ENCODE data around the gene CSNK1G1. TPM values are rescaled to one million over a fixed set of nuclear protein-coding genes. Genes with fewer than 3 reads are reported as not detected.

Gene CSNK1G1
- total and polyA plus RNA-seq, 2 of the 8 experiments (the other 6 are each of a cell fraction or from before 2014, with no cell fraction given) = 6.0 to 12.9 TPM

- no peak for DNase-seq (ENCODE audit: low read depth in 1 of 2, low spot score in 2 of 2)
- CTCF ChIA-PET (ENCODE audit: partially characterized antibody) = interaction anchor here (1.3 to 4.1 kb wide), 5 partner anchors 9 to 31 kb away, joined by 3 to 18 read pairs (median 7); no protein-coding TSS in a partner anchor
- TF ChIP-seq SUZ12 (IDR thresholded peaks at IDR 0.05; ENCODE audit: low read length) (no peak), BACH1 (IDR thresholded peaks at IDR 0.05; ENCODE audit: low read length) (no peak), MAFK (IDR thresholded peaks at IDR 0.05; ENCODE audit: low read depth, low read length) (no peak), TAF7 (optimal IDR thresholded peaks at IDR 0.05; ENCODE audit: borderline replicate concordance, low read depth, low read length) (no peak), NANOG (IDR thresholded peaks at IDR 0.05; ENCODE audit: insufficient read depth, low read depth, low read length, poor library complexity, severe bottlenecking) (no peak), SIRT6 (IDR thresholded peaks at IDR 0.05; ENCODE audit: low read length) (no peak), RNF2 (IDR thresholded peaks at IDR 0.05; ENCODE audit: borderline replicate concordance, low read depth, low read length, missing control alignments, poor library complexity, severe bottlenecking) (no peak), EZH2 (IDR thresholded peaks at IDR 0.05; ENCODE audit: low read depth, low read length, severe bottlenecking) (no peak), HDAC6 (IDR thresholded peaks at IDR 0.05; ENCODE audit: low read depth, low read length) (no peak), KDM1A (IDR thresholded peaks at IDR 0.05; ENCODE audit: borderline replicate concordance, low read length) (no peak), SAP30 (IDR thresholded peaks at IDR 0.05; ENCODE audit: insufficient read depth, insufficient replicate concordance, low read length) (no peak), SP2 (IDR thresholded peaks at IDR 0.05; ENCODE audit: low read length) (no peak)
Measured at GRCh38 chr15:64144565-64145281, 211.2 kb downstream of the CSNK1G1 start.

More at GRCh38 chr15:64144565-64145281, 211.2 kb downstream of the CSNK1G1 start:
- Histone ChIP-seq H3K79me1 (ENCODE audit: low read depth, low read length) (no peaks in the 10 kb centered on the region), H2BK5ac (ENCODE audit: low read depth, low read length) (no peak overlapping the region), H3K27ac (ENCODE audit: low read depth, low read length) (no peak overlapping the region), H3K79me2 (ENCODE audit: control insufficient read depth in 1 of 2, insufficient read depth in 2 of 2, low read length in 2 of 2) (no peaks in the 10 kb centered on the region), H3K14ac (ENCODE audit: insufficient read length) (no peak overlapping the region), H3K9me3 (ENCODE audit: insufficient read depth in 2 of 2, low read depth in 1 of 2, low read length in 1 of 2) (no peaks in the 10 kb centered on the region), H3K36me3 (ENCODE audit: control insufficient read depth in 2 of 4, insufficient read depth in 4 of 4, low read length in 3 of 4) (peaks cover 0 to 5% (median 0%) of the 10 kb centered on the region in 4 experiments; a peak in 1 of 8 replicates), H2AK5ac (ENCODE audit: low read depth, low read length) (no peak overlapping the region), H2AFZ (ENCODE audit: low read length) (no peak overlapping the region), H3K4ac (replicated peaks; ENCODE audit: insufficient read length, low read depth, low read length) (no peak overlapping the region), H2BK20ac (ENCODE audit: low read length) (no peak overlapping the region), H4K20me1 (replicated peaks in 1 of 2; ENCODE audit: control insufficient read depth in 1 of 2, insufficient read depth in 2 of 2, low read length in 2 of 2) (peaks cover 0 to 3% of the 10 kb centered on the region in 2 experiments), H3K4me1 (replicated peaks in 1 of 4; ENCODE audit: control insufficient read depth in 3 of 4, insufficient read depth in 4 of 4, low read length in 3 of 4) (no peaks in the 10 kb centered on the region), H3K27me3 (replicated peaks in 1 of 4; ENCODE audit: control insufficient read depth in 3 of 4, extremely low read depth in 1 of 4, insufficient read depth in 3 of 4, low read length in 3 of 4) (no peaks in the 10 kb centered on the region), H3K56ac (replicated peaks; ENCODE audit: insufficient read length, low read depth, low read length) (no peak overlapping the region), H4K5ac (ENCODE audit: insufficient read length, low read depth, low read length) (no peak overlapping the region), H3K4me2 (ENCODE audit: insufficient read depth in 1 of 2, low read depth in 2 of 2, low read length in 2 of 2) (no peak overlapping the region), H3K18ac (ENCODE audit: extremely low read depth, low read length) (no peak overlapping the region), H3K9ac (replicated peaks in 1 of 4; ENCODE audit: extremely low read depth in 1 of 4, low read depth in 3 of 4, low read length in 3 of 4) (no peak overlapping the region), H3K23ac (ENCODE audit: insufficient read length) (no peak overlapping the region), H4K8ac (ENCODE audit: extremely low read depth, insufficient read depth, low read length) (no peak overlapping the region; the same call in 1 of the 2 replicates), H4K91ac (replicated peaks; ENCODE audit: insufficient read length, low read length) (no peak overlapping the region), H3K23me2 (ENCODE audit: low read depth, low read length) (no peaks in the 10 kb centered on the region; the same call in 1 of the 2 replicates), H2BK120ac (replicated peaks; ENCODE audit: low read depth, low read length) (no peak overlapping the region), H2BK12ac (ENCODE audit: low read depth, low read length) (no peak overlapping the region), H3K4me3 (ENCODE audit: extremely low read depth in 1 of 4, insufficient read depth in 2 of 4, low read depth in 3 of 4, low read length in 4 of 4) (no peak overlapping the region), H2BK15ac (ENCODE audit: low read length) (no peak overlapping the region)
- POLR2A ChIA-PET (ENCODE audit: partially characterized antibody) = interaction anchor here (0.7 to 2.6 kb wide), 4 partner anchors 11 to 40 kb away, joined by 3 to 7 read pairs (median 4); partner anchors contain the start of gene PPIB
- 88% methylated on average over 14 of the region's 14 CpGs; no CpG with 5 or more reads in 1 of the 2 experiments for whole genome bisulfite sequencing, 2 experiments (ENCODE audit: extremely low coverage in 1 of 2, insufficient coverage in 1 of 2, insufficient read length in 1 of 2, insufficient replicate concordance in 2 of 2, low coverage in 1 of 2, low lambda C conversion rate in 2 of 2, missing lambda C conversion rate in 1 of 2)
- FAIRE-seq = no peak
